SJCRH30 (cell line): ENCODE measurements around the gene MAP3K6. TPM values are rescaled to one million over a fixed set of nuclear protein-coding genes. Genes with fewer than 3 reads are reported as not detected.

Experiments used
- DNase-seq, 2 experiments: peaks; one replicate each; pipeline ENCODE4 v3.0.0-alpha.2; 2015 to 2020
- H3K27ac ChIP-seq: fragments of 250-450 bp; sonication (Bioruptor Pico); 2 replicates; pipeline ENCODE4 v1.5.1; 2020; ENCODE audit warnings: mild to moderate bottlenecking, moderate library complexity
- H3K27me3 ChIP-seq: fragments of 250-450 bp; sonication (Bioruptor Pico); 2 replicates; pipeline ENCODE4 v1.5.1; 2020; ENCODE audit warnings: mild to moderate bottlenecking, moderate library complexity
- H3K36me3 ChIP-seq: fragments of 250-450 bp; sonication (Bioruptor Pico); 2 replicates; pipeline ENCODE4 v1.5.1; 2020; ENCODE audit warnings: mild to moderate bottlenecking, moderate library complexity
- H3K4me1 ChIP-seq: fragments of 250-450 bp; sonication (Bioruptor Pico); 2 replicates; pipeline ENCODE4 v1.5.1; 2020; ENCODE audit warnings: mild to moderate bottlenecking, moderate library complexity
- H3K4me3 ChIP-seq: fragments of 250-450 bp; sonication (Bioruptor Pico); 2 replicates; pipeline ENCODE4 v1.5.1; 2020; ENCODE audit warnings: mild to moderate bottlenecking, moderate library complexity
- H3K9me3 ChIP-seq: fragments of 250-450 bp; sonication (Bioruptor Pico); replicated peaks from 2 replicates; pipeline ENCODE4 v1.5.1; 2020; ENCODE audit warnings: mild to moderate bottlenecking, moderate library complexity
- total RNA-seq: library from RNA; depleted of rRNA; stranded (reverse); fragments of >200 nt; shearing (Covaris generic); gene quantifications from 2 replicates; pipeline ENCODE4 v1.2.3, GENCODE V29; 2014

MAP3K6 gene
- total RNA-seq, 1 experiment from 2014 or later: 10.0 TPM

GRCh38 chr1:27345272-27345671 lies 21.5 kb downstream of the MAP3K6 start:
- peaks cover 28% of the 10 kb centered on the region for H3K4me1 ChIP-seq
- H3K36me3 ChIP-seq: no peaks in the 10 kb centered on the region
- no peaks in the 10 kb centered on the region for H3K27me3 ChIP-seq
- H3K27ac ChIP-seq: no peak overlapping the region
- H3K4me3 ChIP-seq: no peak overlapping the region
- DNase-seq: no peak
- no peaks in the 10 kb centered on the region for H3K9me3 ChIP-seq

GRCh38 chr1:27343639-27344025 lies 23.1 kb downstream of the MAP3K6 start:
- no peaks in the 10 kb centered on the region for H3K36me3 ChIP-seq
- H3K27me3 ChIP-seq: no peaks in the 10 kb centered on the region
- H3K4me1 ChIP-seq: peaks cover 28% of the 10 kb centered on the region
- H3K4me3 ChIP-seq: no peak overlapping the region
- no peak overlapping the region for H3K27ac ChIP-seq
- DNase-seq: no peak
- no peaks in the 10 kb centered on the region for H3K9me3 ChIP-seq

GRCh38 chr1:27342778-27343638 lies 23.8 kb downstream of the MAP3K6 start:
- H3K27me3 ChIP-seq: no peaks in the 10 kb centered on the region
- no peaks in the 10 kb centered on the region for H3K36me3 ChIP-seq
- peaks cover 28% of the 10 kb centered on the region for H3K4me1 ChIP-seq
- DNase-seq: peak; percentile 43 to 44
- no peaks in the 10 kb centered on the region for H3K9me3 ChIP-seq
- H3K27ac ChIP-seq: no peak overlapping the region
- H3K4me3 ChIP-seq: peak overlapping the region; percentile 13; the same call in 1 of the 2 replicates

- no peak for DNase-seq
- Histone ChIP-seq H3K4me3 (no peak overlapping the region), H3K4me1 (peaks cover 28% of the 10 kb centered on the region), H3K27ac (no peak overlapping the region), H3K27me3 (no peaks in the 10 kb centered on the region), H3K36me3 (no peaks in the 10 kb centered on the region), H3K9me3 (no peaks in the 10 kb centered on the region)
These were observed 24.4 kb downstream of the MAP3K6 start for GRCh38 chr1:27342391-27342777.

GRCh38 chr1:27341525-27342252 lies 25.1 kb downstream of the MAP3K6 start, which contains the start of gene SYTL1:
Gene SYTL1, plus strand, starts transcription at chr1:27342022. Its CDS starts 3,313 bp downstream, at chr1:27345335.
- Histone ChIP-seq H3K4me3 (0 out of 2 replicates have a peak within 1 kb of the TSS, but pooled peaks have one; percentile 5), H3K27ac (no peak within 1 kb of the TSS)
- peak; percentile 81 to 84 for DNase-seq

GRCh38 chr1:27339213-27339612 lies 27.5 kb downstream of the MAP3K6 start:
- no peak for DNase-seq
- H3K4me1 ChIP-seq: peaks cover 28% of the 10 kb centered on the region
- H3K4me3 ChIP-seq: no peak overlapping the region
- H3K27me3 ChIP-seq: no peaks in the 10 kb centered on the region
- peaks cover 1% of the 10 kb centered on the region for H3K36me3 ChIP-seq
- H3K9me3 ChIP-seq: no peaks in the 10 kb centered on the region
- no peak overlapping the region for H3K27ac ChIP-seq

More at GRCh38 chr1:27341525-27342252, 25.1 kb downstream of the MAP3K6 start, which contains the start of gene SYTL1:
- Histone ChIP-seq H3K36me3 (no peaks in the 10 kb centered on the region), H3K4me1 (peaks cover 28% of the 10 kb centered on the region), H3K9me3 (no peaks in the 10 kb centered on the region), H3K27me3 (no peaks in the 10 kb centered on the region)

- Histone ChIP-seq H3K4me1 (peaks cover 28% of the 10 kb centered on the region), H3K36me3 (peaks cover 5% of the 10 kb centered on the region), H3K4me3 (no peak overlapping the region), H3K27ac (no peak overlapping the region), H3K27me3 (no peaks in the 10 kb centered on the region), H3K9me3 (no peaks in the 10 kb centered on the region)
- no peak for DNase-seq
These were observed 28.0 kb downstream of the MAP3K6 start for GRCh38 chr1:27338751-27339150.

- DNase-seq: no peak
- no peak overlapping the region for H3K4me3 ChIP-seq
- no peaks in the 10 kb centered on the region for H3K9me3 ChIP-seq
- no peak overlapping the region for H3K27ac ChIP-seq
- no peaks in the 10 kb centered on the region for H3K27me3 ChIP-seq
- H3K4me1 ChIP-seq: peaks cover 12% of the 10 kb centered on the region
- peaks cover 17% of the 10 kb centered on the region for H3K36me3 ChIP-seq
These were observed 30.0 kb downstream of the MAP3K6 start for GRCh38 chr1:27336756-27337155.

- no peak for DNase-seq
- peaks cover 3% of the 10 kb centered on the region for H3K4me1 ChIP-seq
These were observed 31.0 kb downstream of the MAP3K6 start for GRCh38 chr1:27335506-27336422.

GRCh38 chr1:27333717-27334279 lies 33.0 kb downstream of the MAP3K6 start:
- Histone ChIP-seq H3K4me3 (no peak overlapping the region), H3K9me3 (no peaks in the 10 kb centered on the region), H3K36me3 (peaks cover 22% of the 10 kb centered on the region), H3K4me1 (no peaks in the 10 kb centered on the region), H3K27ac (no peak overlapping the region), H3K27me3 (no peaks in the 10 kb centered on the region)
- no peak for DNase-seq

More at GRCh38 chr1:27335506-27336422, 31.0 kb downstream of the MAP3K6 start:
- no peaks in the 10 kb centered on the region for H3K27me3 ChIP-seq
- no peaks in the 10 kb centered on the region for H3K9me3 ChIP-seq
- H3K36me3 ChIP-seq: peaks cover 17% of the 10 kb centered on the region
- no peak overlapping the region for H3K27ac ChIP-seq
- H3K4me3 ChIP-seq: no peak overlapping the region

GRCh38 chr1:27332536-27333281 lies 34.1 kb downstream of the MAP3K6 start:
- Histone ChIP-seq H3K9me3 (no peaks in the 10 kb centered on the region), H3K4me1 (no peaks in the 10 kb centered on the region), H3K36me3 (peaks cover 26% of the 10 kb centered on the region), H3K4me3 (no peak overlapping the region), H3K27me3 (no peaks in the 10 kb centered on the region), H3K27ac (no peak overlapping the region)
- peak; percentile 55 to 77 for DNase-seq

GRCh38 chr1:27331922-27332321 lies 34.8 kb downstream of the MAP3K6 start:
- H3K27ac ChIP-seq: no peak overlapping the region
- DNase-seq: no peak
- no peak overlapping the region for H3K4me3 ChIP-seq
- H3K36me3 ChIP-seq: peaks cover 28% of the 10 kb centered on the region
- H3K27me3 ChIP-seq: no peaks in the 10 kb centered on the region
- H3K4me1 ChIP-seq: peaks cover 2% of the 10 kb centered on the region; the same call in 1 of the 2 replicates
- no peaks in the 10 kb centered on the region for H3K9me3 ChIP-seq

GRCh38 chr1:27331426-27331825 lies 35.3 kb downstream of the MAP3K6 start:
- Histone ChIP-seq H3K36me3 (peaks cover 29% of the 10 kb centered on the region), H3K4me3 (no peak overlapping the region), H3K27me3 (no peaks in the 10 kb centered on the region), H3K4me1 (peaks cover 3% of the 10 kb centered on the region; the same call in 1 of the 2 replicates), H3K27ac (no peak overlapping the region), H3K9me3 (no peaks in the 10 kb centered on the region)
- DNase-seq: no peak
